GM18870 (cell line): ENCODE results near the gene SLC66A1.

Experiments used
- ATAC-seq: cut with Tn5 transposase; IDR thresholded peaks from one replicate; pipeline ENCODE4 v1.9.1; 2021; ENCODE audit warnings: moderate library complexity; ENCODE audit not compliant: unreplicated experiment

The SLC66A1 gene

DNA sequence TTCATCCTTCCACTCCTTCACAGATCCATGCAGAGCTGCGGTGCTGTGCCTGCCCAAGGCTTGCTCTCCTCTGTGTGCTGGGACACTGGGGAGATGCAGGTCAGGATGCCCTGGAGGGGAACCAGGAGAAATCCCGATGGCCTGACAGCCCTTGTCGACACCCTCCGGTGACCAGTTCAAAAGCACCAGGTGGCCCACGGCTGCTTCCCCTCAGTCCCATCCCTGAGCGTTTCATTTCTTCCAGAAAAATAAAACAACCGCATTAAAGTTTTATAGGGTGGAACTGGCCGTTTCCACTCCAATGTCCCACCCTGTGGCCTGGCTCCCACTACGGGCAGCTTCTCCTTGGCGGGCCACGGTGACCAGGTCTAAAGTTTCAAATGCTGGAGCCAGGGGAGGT, 48.3 kb downstream of the SLC66A1 start:
- ATAC-seq = no peak

DNA sequence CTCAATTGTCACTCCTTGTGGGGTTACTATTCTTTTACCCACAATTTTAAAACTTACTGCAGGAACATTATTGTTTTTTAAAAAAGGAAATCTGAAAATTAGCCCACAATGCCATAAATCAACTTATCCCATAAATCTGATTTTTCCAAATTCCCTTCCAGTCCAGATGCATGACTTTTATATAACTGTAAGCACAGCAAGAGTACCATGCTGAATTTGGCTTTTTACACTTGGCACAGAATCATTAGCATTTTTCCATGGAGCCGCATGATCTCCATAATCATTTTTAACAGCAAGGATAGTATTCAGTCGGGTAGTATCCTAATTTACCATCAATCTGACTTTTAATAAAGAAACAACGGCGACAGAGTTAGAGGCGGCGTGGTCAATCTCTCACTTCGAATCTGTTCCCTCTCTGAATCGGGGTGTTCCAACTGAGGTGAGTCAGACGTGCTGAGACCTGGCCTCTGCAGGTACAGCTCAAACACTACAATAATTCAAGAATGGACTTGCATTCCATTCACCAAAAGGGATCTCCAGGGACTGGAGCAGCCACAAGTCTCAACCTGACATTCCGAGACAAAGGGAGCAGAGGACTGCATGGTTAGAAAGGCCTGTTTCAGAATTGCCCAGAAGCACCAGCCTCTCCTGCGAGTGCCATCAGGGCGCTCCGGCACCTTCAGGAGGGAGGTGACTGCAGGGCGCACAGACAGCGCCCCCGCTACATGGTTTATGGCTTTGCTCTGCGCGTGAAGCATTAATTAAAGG, 48.9 kb downstream of the SLC66A1 start:
- ATAC-seq = no peak

- no peak for ATAC-seq
Measured at GRCh38 chr1:19361611-19362147, 49.6 kb downstream of the SLC66A1 start.

GRCh38 chr1:19363536-19364152, 51.5 kb downstream of the SLC66A1 start:
- ATAC-seq = no peak

- ATAC-seq = no peak
Measured at GRCh38 chr1:19365721-19366120, 53.6 kb downstream of the SLC66A1 start.

GRCh38 chr1:19366599-19367536, 54.7 kb downstream of the SLC66A1 start:
- ATAC-seq = no peak

DNA sequence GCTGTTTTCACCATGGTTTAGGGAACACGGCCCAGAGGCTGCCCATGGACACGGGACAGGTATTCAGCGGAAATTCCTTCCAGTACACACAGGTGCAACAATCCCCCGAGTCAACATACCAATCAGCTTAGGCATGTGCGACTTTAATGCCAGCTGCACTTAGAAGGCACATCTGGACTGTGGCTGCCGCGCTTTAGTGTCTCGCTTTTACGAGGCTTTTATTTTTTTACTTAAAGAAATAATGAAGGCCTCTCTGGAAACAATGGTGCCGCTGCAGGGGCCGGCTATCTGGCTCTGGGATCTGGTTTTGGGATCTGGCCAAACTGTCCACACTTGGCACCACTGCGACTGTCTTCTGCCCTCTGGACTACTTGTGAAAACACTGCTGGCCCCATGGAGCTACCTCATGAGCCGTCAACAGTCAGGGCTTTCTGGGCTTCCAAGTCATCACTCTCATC, 55.5 kb downstream of the SLC66A1 start:
- ATAC-seq = no peak

- ATAC-seq = no peak
Measured at GRCh38 chr1:19368050-19368449, 55.9 kb downstream of the SLC66A1 start.

- ATAC-seq = no peak
Measured at GRCh38 chr1:19368964-19369363, 56.8 kb downstream of the SLC66A1 start.

GRCh38 chr1:19369396-19370090, 57.4 kb downstream of the SLC66A1 start:
- ATAC-seq = no peak

DNA sequence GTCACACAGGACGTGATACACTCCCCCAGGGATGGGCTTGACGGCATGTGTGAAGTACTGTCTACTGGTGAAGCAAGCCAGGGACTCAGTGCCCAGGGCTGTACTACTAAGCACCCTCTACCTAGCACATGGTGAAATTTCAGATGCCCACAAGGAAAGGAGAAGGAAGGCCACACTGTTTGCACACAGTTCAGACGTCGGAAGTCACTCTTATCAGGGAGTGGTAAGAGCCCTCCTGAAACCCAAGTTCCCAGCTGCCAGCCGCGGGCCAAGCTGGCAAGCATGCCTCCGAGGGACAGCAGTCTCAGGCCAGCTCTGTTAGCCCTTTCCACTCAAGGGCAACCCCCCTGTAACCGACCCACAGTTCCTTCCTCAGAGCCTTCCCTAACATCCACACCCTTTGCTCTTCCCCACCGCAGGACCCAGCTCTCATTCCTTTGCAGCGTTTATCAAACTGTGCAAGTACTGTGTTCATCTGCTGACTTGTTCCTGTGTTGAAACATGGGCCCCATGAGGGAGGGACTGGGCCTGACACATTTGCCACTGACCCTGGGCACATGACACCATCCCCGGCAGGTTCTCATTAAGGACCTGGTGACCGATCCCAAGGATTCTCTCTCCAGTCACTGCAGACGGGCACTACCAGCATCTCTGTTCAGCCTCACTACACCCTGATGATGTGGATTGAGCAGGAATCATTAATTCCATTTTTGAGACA, 58.5 kb downstream of the SLC66A1 start:
- no peak for ATAC-seq

- ATAC-seq = no peak
Measured at GRCh38 chr1:19371226-19372135, 59.4 kb downstream of the SLC66A1 start.

- ATAC-seq = no peak
Measured at GRCh38 chr1:19372136-19372514, 60.0 kb downstream of the SLC66A1 start.

- no peak for ATAC-seq
Measured at GRCh38 chr1:19372602-19373001, 60.5 kb downstream of the SLC66A1 start.

GRCh38 chr1:19373211-19374082, 61.3 kb downstream of the SLC66A1 start:
- ATAC-seq = no peak

- no peak for ATAC-seq
Measured at GRCh38 chr1:19374083-19374801, 62.1 kb downstream of the SLC66A1 start.

GRCh38 chr1:19374926-19375325, 62.8 kb downstream of the SLC66A1 start:
- ATAC-seq = no peak
